GM19395 (cell line): ENCODE results near the gene ADRB2.
"Not testable (repeated sequence)": the region's sequence is repeated elsewhere in the genome, so short reads cannot be mapped to it uniquely, and the experiment has no call there.

Source experiments
- ATAC-seq: cut with Tn5 transposase; IDR thresholded peaks from one replicate; pipeline ENCODE4 v1.9.1; 2021; ENCODE audit warnings: mild to moderate bottlenecking, moderate library complexity; ENCODE audit not compliant: unreplicated experiment

ADRB2 gene

DNA sequence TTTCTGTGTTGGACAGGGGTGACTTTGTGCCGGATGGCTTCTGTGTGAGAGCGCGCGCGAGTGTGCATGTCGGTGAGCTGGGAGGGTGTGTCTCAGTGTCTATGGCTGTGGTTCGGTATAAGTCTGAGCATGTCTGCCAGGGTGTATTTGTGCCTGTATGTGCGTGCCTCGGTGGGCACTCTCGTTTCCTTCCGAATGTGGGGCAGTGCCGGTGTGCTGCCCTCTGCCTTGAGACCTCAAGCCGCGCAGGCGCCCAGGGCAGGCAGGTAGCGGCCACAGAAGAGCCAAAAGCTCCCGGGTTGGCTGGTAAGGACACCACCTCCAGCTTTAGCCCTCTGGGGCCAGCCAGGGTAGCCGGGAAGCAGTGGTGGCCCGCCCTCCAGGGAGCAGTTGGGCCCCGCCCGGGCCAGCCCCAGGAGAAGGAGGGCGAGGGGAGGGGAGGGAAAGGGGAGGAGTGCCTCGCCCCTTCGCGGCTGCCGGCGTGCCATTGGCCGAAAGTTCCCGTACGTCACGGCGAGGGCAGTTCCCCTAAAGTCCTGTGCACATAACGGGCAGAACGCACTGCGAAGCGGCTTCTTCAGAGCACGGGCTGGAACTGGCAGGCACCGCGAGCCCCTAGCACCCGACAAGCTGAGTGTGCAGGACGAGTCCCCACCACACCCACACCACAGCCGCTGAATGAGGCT, at the start of gene ADRB2:
ADRB2 (plus strand) TSS at position 559 of the 686 bp plus-strand sequence. CDS start 221 bp downstream, outside the sequence.
- ATAC-seq: peak; percentile 96

DNA sequence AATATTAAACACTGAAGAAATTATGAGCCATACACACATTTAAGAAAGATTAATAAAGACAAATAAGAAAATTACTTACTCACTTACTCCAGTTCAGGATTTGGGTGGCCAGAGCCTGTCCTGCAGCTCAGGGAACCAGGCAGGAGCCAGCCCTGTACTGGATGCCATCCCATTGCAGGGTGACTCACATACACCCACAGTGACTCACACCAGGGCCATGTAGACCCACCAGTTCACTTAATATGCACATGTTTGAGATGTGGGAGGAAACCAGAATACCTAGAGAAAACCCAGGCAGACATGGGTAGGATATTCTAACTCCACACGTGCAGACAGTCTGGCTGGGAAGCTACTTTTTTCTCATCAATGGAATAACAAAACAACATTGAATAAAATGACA, 49.6 kb upstream of the ADRB2 start:
- no peak for ATAC-seq

DNA sequence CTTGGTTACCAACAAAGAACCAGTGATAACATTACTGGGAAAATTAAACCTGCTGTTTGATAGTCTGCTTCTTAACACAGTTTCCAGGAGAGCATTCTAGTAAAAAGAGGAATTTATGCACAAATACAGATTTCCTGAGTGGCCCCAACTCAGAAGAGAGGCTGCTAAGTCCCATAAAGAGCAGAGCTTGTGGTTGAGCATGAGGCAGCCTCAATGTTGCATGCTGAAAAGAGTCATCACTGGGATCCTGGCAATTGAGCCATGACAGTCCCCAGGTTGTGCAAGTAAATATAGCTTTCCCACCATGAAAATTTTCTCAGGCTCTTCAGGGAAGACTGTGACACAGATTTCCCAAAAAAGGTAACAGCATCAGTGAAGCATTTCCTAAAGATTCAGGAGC, 47.5 kb upstream of the ADRB2 start:
- no peak for ATAC-seq

DNA sequence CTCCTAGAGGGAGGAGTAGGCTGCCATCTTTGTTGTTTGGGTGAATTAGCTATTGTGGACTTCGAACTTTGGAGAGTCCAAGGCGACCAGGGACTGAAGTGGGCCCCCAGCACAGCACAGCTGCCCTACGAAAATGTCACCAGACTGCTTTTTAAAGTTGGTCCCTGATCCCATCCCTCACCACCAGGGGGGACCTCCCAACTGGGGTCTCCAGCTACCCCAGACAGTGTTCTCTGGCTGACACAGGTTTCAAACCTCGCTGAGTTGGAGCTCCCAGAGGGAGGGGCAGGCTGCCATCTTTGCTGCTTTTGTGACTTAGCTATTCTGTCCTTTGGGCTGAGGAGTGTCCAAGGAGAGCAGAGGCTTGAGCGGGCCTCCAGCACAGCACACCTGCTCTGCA, 45.7 kb upstream of the ADRB2 start:
- ATAC-seq: no peak

DNA sequence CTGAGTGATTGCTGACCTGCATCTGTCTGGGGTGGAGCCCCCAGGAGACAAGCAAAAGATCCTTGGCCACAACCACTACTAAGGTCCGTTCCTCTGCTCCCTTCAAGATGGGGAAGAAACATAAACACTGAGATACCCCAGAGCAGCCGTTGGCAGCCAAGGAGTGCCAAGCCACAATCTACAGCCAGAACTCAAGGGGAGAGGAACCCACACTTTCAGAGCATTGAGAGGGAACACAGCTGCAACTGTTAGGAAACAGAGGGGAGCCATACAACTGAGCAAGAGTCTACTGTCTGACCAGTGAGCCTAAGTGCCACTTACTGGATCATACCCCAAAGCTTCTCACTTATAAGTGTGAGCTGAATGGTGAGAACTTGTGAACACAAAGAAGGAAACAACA, 44.6 kb upstream of the ADRB2 start:
- no peak for ATAC-seq

DNA sequence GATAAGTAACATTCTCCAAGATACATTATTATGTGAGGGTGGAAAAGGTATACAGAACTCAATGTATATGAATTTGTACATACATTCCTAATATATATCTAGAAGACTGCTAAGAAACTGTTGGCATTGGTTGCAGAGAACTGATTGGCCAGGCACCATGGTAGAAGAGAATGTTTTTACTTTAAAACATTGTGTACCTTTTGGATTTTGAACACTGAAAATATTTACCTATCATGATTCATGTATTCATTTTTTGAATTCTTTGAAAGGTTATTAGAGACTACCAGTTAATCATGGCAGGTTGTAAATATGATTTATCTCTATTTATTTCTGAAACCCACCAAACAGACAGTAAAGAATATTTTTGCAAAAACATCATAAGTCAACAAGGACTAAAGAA, 41.2 kb upstream of the ADRB2 start:
- no peak for ATAC-seq

DNA sequence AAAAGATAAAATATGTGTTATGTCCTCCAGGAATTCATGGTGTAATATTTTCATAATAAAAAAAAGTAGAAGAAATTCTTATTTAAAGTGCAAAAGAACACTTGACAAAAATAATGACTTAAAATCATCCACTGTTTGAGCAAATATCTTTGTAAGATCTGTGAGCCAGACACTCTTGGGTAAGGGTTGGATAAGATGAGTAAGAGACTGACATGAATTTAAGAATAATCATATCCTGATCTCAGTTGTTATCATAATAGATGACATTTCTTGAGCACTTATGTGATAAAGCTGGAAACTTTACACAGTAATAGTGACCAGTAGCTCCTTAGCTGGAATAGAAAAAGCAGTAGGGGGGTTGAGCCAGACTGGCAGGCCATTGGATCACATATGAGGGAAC, 40.0 kb upstream of the ADRB2 start:
- ATAC-seq: no peak

DNA sequence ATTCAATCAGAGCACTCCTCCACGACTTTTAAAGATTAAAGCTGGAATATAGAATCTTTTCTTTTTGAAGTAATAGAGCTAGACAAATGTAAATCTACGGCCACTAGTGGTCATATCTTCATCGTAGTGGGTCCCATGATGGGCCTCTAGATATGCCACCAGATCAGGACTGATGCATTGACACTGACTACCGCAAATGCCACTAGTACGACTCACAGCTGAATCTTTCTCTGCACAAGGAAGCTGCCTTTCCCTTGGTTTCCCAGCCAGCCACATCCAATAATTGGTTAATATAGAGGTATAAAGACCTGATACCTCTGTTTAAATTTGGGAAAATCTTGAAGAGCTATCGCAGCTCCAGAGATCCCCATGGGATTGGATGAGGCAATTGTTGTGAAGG, 37.8 kb upstream of the ADRB2 start:
- no peak for ATAC-seq

DNA sequence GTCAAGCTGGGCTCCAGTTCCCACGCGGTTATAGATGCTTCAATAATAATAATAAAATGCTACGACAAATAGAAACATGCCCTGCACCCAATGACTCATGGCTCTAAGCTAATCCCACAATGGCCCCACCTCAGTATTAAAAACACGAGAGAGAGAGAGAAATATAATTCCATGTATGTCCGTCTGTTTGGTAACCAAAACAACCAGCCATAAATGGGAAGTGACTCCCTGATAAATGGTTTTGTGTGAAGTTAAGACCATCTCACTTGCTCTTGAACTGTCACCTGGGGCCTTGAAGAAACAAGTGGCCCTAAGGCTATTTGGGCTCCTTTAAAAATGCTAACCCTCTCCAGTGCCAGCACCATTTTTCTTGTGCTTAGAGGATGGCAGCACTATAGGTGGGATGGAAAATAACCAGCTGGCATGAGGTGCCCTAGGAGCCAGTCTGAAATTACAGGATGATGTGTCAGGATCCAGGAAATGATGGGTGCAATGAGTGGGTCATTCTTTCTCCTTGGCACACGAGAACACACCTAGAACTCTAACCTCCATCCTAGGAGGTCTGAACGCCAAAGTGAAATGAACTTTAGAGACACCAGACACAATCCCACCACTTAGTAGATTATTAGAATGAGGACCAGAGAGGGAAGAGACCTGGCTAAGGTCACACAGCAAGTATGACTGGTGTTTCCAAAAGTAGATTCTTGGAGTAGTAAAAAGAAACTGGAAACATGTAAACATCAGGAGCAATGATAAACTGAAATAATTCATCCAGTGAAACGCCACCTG, 35.7 kb upstream of the ADRB2 start:
- peak; percentile 39 for ATAC-seq

DNA sequence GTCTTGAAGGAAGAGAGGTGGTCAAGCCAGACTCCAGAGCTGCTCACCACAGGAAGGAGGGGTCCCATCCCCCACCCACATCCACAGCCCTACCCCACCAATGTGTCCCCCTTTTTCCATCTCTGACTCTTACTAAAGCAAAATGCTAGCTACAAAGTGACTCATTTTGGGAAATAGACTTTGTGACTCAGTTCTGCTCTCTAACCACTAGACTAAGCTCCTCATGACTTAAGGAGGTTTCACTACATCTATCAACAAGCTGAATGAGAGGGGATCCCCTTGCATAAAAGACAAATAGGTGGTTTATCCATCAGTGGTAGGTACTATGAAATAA, 35.1 kb upstream of the ADRB2 start:
- ATAC-seq: peak; percentile 95

DNA sequence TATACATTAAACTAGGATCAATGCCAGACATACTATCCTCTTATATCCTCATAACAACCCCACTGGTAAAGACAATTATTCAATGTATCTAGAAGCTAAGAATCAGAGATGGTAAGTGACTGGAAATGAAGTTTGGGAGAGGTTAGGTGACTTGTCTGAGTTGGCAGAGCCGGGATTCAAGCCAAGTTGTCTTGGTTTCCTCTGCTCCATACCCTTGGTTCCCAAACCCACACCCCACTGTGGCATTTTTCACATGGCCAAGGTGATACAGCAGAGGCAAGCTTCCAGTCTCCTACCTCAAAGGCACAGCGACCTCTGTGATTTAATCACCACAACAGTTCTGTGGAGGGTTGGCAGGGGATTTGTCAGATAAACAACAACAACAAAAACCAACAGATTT, 34.7 kb upstream of the ADRB2 start:
- ATAC-seq: no peak

DNA sequence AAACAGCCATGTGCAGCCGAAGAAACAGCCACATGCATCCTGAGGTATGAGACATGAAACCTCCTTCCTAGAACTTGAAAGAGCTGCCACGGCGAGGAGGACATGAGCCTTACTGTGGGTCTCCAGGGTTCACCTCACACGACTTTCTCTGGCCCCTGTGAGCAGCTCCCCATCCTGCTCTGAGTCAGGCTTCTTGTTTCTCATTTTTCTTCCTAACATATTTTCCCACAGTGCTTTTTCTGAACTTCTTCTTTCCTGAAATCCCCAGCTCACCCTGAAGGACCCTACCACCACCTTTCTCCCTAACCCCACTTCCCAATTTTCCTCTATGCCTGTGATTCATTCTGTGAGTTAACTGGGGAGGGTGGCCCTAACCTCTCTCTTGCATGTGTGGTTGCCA, 33.7 kb upstream of the ADRB2 start:
- no peak for ATAC-seq

DNA sequence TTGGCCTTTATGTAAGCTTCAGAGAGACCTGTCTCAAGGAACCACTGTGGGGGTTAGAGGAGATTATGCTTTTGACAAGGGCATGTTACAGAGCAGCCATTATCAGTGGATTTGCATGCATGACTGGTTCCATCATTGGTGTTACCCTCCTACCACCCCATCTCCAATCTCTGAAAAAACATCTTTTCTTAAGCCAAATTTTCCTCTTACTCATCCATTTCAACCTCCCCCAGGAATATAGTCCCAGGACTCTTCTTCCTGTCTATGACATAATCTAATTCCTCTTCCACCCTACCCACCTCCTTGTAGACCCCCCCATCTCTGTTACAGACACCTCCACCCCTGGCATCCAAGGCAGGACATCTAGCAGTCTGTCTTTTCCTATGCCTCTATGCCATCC, 33.1 kb upstream of the ADRB2 start:
- no peak for ATAC-seq

DNA sequence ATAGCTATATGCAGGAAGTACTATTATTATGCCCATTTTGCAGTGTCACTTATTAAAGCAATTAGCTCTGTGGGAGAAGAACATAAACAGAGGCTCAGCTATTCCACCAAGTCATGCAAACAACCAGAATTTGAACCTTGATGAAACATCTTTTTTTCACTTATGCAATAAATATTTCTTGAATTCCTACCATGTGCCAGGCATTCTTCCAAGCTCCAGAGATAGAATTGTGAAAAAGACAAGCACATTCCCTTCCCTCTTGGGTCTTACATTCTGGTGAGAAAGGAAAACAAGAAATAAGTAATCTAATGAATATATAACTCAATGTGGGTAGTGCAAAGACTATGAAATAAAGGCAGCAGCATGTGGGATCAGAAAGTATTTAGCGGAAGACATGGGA, 32.1 kb upstream of the ADRB2 start:
- ATAC-seq: no peak

DNA sequence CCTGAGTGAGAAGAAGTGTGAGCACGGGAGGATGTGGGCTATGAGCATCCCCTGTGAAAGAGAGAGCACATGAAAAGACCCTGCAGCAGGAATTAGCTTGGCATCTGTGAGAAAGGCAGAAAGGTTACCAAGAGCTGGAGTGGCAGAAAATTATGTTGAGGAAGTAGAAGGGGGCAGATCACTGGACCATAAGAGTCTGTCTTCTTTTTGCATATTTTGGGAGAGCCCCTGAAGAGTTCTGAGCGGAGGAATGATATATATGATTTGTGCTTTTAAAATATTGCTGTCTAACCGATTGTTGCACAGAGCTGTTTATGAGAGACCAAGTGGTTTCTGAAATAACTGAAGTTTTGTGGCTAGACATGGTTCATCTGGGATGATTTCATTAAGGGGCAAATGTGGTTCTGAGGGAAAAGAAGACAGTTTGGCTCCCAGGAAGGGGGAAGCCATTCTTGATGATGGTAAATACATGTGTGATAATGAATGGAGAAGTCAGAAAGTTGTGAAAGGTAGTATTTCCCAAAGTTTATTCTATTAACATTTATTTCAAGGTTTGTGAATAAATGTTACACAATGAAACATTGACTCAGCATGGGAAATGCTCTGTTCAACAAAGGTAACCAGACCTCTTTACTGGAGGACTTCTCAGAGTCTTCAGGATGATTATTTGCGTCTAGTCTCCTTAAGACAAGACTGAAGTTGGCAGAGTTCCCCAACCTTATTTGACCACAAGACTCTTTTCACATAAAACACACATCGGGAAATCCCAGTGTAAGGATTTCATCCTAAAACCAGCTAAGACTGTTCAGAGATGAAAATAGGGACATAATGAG, 31.5 kb upstream of the ADRB2 start:
- peak; percentile 25 for ATAC-seq

DNA sequence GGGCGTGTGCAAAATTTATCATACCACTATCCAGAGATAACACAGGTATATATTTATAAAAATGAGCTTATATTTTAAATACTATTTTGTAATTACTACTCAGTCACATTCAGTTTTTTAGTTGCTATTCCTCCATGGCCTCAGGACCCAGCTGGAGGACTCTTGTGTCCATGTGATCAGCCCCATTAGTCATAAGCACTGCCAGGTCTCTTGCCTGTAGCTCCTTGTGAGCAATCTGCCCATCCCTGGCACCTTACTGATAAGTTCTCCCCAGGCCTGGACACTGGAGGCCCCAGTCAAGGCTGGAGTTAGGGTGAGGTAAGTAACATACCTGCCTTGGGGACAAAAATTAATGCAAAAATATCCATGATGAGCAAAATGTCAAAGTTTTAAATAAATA, 29.5 kb upstream of the ADRB2 start:
- ATAC-seq: no peak

DNA sequence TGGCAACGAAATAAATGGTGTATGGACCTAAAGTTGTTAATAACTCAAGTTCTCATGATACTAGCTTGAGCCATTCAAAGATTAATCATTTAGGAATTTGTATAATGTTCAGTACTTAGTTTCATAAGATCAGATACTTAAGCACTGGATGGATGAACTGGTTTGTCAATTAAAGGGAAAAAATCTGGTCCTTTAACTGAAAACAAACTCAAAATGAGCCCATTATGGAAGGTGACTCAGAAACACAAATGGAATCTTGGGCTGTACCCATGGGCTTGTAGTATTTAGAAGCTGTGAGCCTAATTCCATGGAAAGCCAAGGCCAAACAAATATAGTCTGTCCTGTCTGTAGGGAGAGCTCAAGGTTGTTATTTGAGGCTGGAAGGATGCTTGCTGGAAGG, 27.6 kb upstream of the ADRB2 start:
- no peak for ATAC-seq

DNA sequence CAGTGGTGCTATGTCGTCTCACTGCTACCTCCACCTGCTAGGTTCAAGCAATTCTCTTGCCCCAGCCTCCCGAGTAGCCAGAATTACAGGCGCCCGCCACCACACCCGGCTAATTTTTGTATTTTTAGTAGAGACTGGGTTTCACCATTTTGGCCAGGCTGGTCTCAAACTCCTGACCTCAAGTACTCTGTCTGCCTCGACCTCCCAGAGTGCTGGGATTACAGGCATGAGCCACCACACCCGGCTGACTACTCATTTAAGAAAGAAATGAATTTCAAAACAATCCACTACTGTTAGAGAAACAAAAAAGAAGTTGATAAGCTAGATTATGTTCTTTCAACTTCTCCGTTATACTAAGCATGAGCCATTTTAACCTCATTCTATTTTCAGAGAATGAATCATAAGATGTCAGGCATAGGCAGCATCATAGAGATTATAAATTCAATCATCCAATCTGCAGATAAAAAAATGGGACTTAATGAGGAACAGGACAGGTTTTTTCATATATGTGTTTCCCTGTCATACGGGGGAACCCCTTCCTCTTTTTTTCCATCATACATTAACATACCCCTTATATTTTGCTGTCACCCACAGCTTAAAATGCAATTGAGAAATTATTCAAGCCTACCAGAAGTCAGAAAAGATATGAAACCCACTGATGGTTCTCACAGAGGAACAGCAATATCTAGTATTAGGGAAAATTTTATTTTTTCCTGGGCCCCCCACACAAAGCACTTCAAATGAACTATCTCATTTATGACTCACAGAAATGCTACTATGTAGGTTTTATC, 26.5 kb upstream of the ADRB2 start:
- no peak for ATAC-seq

DNA sequence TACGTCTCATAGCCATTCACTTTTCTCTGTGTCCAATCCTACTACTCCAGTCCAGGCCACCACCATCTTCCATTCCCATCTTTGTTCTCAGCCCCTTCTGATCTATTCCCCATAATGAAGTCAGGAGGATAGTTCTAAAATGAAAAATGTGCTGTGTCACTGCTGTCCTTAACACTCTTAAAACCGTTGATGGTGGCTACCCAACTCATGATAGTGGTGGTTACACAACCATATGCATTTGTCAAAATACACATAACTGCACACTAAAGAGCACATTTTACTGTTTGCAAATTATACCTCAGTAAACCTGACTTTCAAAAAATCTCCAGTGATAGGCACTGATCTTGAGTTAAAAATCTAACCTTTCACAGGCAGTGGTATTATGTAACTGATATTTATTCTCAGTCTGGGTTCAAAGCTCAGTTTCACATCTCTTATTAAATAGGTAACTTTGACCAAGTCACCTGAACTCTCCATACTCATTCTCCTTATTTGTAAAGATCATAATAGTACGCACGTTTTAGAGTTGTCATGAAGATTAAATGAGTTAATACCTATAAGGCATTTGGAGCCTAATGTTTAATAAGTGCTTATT, 24.6 kb upstream of the ADRB2 start:
- ATAC-seq: no peak

DNA sequence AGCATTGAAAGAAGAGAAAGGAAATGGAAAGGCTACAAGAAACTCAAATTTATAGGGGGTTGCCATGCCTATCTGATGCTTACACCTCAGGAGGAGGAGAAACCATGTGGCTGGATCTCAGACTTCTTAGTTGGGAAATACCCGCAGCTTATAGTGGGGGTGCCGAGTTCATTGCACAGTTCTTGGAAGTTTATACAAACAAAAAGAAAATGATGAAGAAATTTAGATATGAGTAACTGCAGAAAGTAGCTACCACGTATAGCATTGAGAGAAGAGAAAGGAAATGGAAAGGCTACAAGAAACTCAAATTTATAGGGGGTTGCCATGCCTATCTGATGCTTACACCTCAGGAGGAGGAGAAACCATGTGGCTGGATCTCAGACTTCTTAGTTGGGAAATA, 23.0 kb upstream of the ADRB2 start:
- ATAC-seq: not testable (repeated sequence)

DNA sequence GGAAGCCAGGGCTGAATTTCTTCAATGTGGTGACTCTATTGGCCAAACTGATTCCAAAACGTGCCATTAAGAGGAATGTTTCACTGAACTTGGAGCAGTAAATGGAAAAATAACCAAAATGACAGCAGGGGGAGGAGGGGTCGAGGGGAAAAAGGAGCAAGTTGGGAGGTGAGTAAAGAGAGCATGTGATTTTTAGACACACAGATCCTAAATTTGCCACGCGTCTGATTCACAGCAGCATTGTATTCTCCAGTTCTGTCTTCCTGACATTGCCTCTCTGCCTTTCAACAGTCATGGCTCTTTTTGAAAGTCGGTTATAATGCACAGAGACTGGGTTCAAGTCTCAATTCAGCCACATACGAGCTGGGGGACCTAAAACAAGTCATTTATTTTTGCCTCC, 22.0 kb upstream of the ADRB2 start:
- no peak for ATAC-seq
